ENCODE data around the gene MTHFR.

The MTHFR gene

GRCh38 chr1:11800756-11801433 is 4.9 kb downstream of the MTHFR start:
- no peak for DNase-seq (ENCODE audit: low read depth, low spot score)
- H3K4me3 ChIP-seq (ENCODE audit: low read length): no peak overlapping the region

- no peak for DNase-seq (ENCODE audit: low read depth, low spot score)
- H3K4me3 ChIP-seq (ENCODE audit: low read length): no peak overlapping the region
Observed at GRCh38 chr1:11800391-11800755, 5.4 kb downstream of the MTHFR start.

- no peak overlapping the region for H3K4me3 ChIP-seq (ENCODE audit: low read length)
- no peak for DNase-seq (ENCODE audit: low read depth, low spot score)
Observed at GRCh38 chr1:11799896-11800295, 5.9 kb downstream of the MTHFR start.

- no peak for DNase-seq (ENCODE audit: low read depth, low spot score)
- no peak overlapping the region for H3K4me3 ChIP-seq (ENCODE audit: low read length)
Observed at GRCh38 chr1:11799099-11799498, 6.7 kb downstream of the MTHFR start.

GRCh38 chr1:11797525-11798216 is 8.1 kb downstream of the MTHFR start:
- H3K4me3 ChIP-seq (ENCODE audit: low read length): no peak overlapping the region
- DNase-seq (ENCODE audit: low read depth, low spot score): no peak

GRCh38 chr1:11796036-11796828 is 9.5 kb downstream of the MTHFR start:
- no peak for DNase-seq (ENCODE audit: low read depth, low spot score)
- no peak overlapping the region for H3K4me3 ChIP-seq (ENCODE audit: low read length)

GRCh38 chr1:11795238-11795890 is 10.4 kb downstream of the MTHFR start:
- H3K4me3 ChIP-seq (ENCODE audit: low read length): no peak overlapping the region
- no peak for DNase-seq (ENCODE audit: low read depth, low spot score)

GRCh38 chr1:11794446-11795237 is 11.1 kb downstream of the MTHFR start:
- no peak for DNase-seq (ENCODE audit: low read depth, low spot score)

GRCh38 chr1:11793819-11794218 is 11.9 kb downstream of the MTHFR start:
- no peak overlapping the region for H3K4me3 ChIP-seq (ENCODE audit: low read length)
- no peak for DNase-seq (ENCODE audit: low read depth, low spot score)

More at GRCh38 chr1:11794446-11795237, 11.1 kb downstream of the MTHFR start:
- no peak overlapping the region for H3K4me3 ChIP-seq (ENCODE audit: low read length)

GRCh38 chr1:11792106-11792505 is 13.7 kb downstream of the MTHFR start:
- no peak overlapping the region for H3K4me3 ChIP-seq (ENCODE audit: low read length)
- no peak for DNase-seq (ENCODE audit: low read depth, low spot score)

GRCh38 chr1:11790880-11791715 is 14.7 kb downstream of the MTHFR start:
- DNase-seq (ENCODE audit: low read depth, low spot score): no peak
- H3K4me3 ChIP-seq (ENCODE audit: low read length): no peak overlapping the region

- H3K4me3 ChIP-seq (ENCODE audit: low read length): no peak overlapping the region
- DNase-seq (ENCODE audit: low read depth, low spot score): no peak
Observed at GRCh38 chr1:11790101-11790879, 15.5 kb downstream of the MTHFR start.

- no peak overlapping the region for H3K4me3 ChIP-seq (ENCODE audit: low read length)
- no peak for DNase-seq (ENCODE audit: low read depth, low spot score)
Observed at GRCh38 chr1:11789126-11790067, 16.4 kb downstream of the MTHFR start.

- no peak for DNase-seq (ENCODE audit: low read depth, low spot score)
- H3K4me3 ChIP-seq (ENCODE audit: low read length): no peak overlapping the region
Observed at GRCh38 chr1:11788549-11789053, 17.2 kb downstream of the MTHFR start.

- H3K4me3 ChIP-seq (ENCODE audit: low read length): no peak overlapping the region
- no peak for DNase-seq (ENCODE audit: low read depth, low spot score)
Observed at GRCh38 chr1:11787804-11788436, 17.8 kb downstream of the MTHFR start.

Data from Jurkat, Clone E6-1 (cell line).